Heart left ventricle (tissue), 16 donors: ENCODE measurements around the gene PHB1. TPM values are rescaled to one million over a fixed set of nuclear protein-coding genes. Genes with fewer than 3 reads are reported as not detected.

Source experiments
- ATAC-seq, 4 donors: fragments of 200-7000 bp; cut with Tn5 transposase; one replicate each; pipeline ENCODE4 v1.9.1; 2020 to 2022; ENCODE audit warnings: moderate library complexity in 4 of 4, mild to moderate bottlenecking in 3 of 4, moderate number of reproducible peaks in 1 of 4
- DNase-seq, 5 donors: peaks; one replicate each; pipeline ENCODE4 v3.0.0-alpha.2; 2020
- H3K27ac ChIP-seq, 12 donors: fragments of 200-600 bp; sonication (generic) in 4 of 12; one replicate each; pipeline versions ENCODE4 v1.5.0 to v1.8.0; 2016 to 2022; ENCODE audit warnings: mild to moderate bottlenecking in 2 of 12
- H3K27me3 ChIP-seq, 9 donors: fragments of 200-600 bp; sonication (generic) in 2 of 9; one replicate each; pipeline versions ENCODE4 v1.5.1 to v1.8.0; 2016 to 2022; ENCODE audit warnings: mild to moderate bottlenecking in 3 of 9
- H3K36me3 ChIP-seq, 9 donors: fragments of 200-600 bp; sonication (generic) in 2 of 9; one replicate each; pipeline versions ENCODE4 v1.5.0 to v1.8.0; 2018 to 2022; ENCODE audit warnings: mild to moderate bottlenecking in 2 of 9
- H3K4me1 ChIP-seq, 12 donors: fragments of 200-600 bp; sonication (generic) in 4 of 12; one replicate each; pipeline versions ENCODE4 v1.5.0 to v1.8.0; 2016 to 2022; ENCODE audit warnings: mild to moderate bottlenecking in 3 of 12
- H3K4me3 ChIP-seq, 12 donors: fragments of 200-600 bp; sonication (generic) in 4 of 12; one replicate each; pipeline versions ENCODE4 v1.5.0 to v1.8.0; 2017 to 2022; ENCODE audit warnings: mild to moderate bottlenecking in 9 of 12, moderate library complexity in 4 of 12
- H3K9me3 ChIP-seq, 12 donors: fragments of 200-600 bp; sonication (generic) in 4 of 12; one replicate each; pipeline versions ENCODE4 v1.5.0 to v1.8.0; 2016 to 2022; ENCODE audit warnings: mild to moderate bottlenecking in 1 of 12
- CTCF ChIP-seq, 12 donors: fragments of 200-600 bp; sonication (generic) in 4 of 12; IDR thresholded peaks; one replicate each; pipeline versions ENCODE4 v1.5.0 to v1.8.0; 2018 to 2022; ENCODE audit warnings: antibody characterized with exemption in 12 of 12, mild to moderate bottlenecking in 5 of 12
- POLR2A ChIP-seq, 2 donors: fragments of 450-650 bp; IDR thresholded peaks; one replicate each; pipeline ENCODE4 v1.6.1; 2017; ENCODE audit warnings: antibody characterized with exemption in 2 of 2, mild to moderate bottlenecking in 2 of 2, moderate library complexity in 2 of 2
- WGBS, 4 donors: extraction: QIAGEN DNeasy Blood & Tissue Kit in 2 of 4; methylation state at CpG; one replicate each; pipeline versions ENCODE4 v1.1.5 to v1.1.7; 2013 to 2018; 5-methylcytosine and 5-hydroxymethylcytosine counted together
- intact Hi-C, 10 donors: fragments of 100-400 bp; cut with DNase I; formaldehyde crosslinking; loops; one replicate each; pipeline versions ENCODE4 v1.11.1 to v1.14.2; 2022
- polyA plus RNA-seq, 2 donors: library from polyadenylated mRNA; stranded (reverse); fragments of 200-250 nt; gene quantifications; one replicate each; pipeline ENCODE4 v1.2.3, GENCODE V29; 2013
- total RNA-seq, 9 donors: library from RNA; depleted of rRNA in 2 of 9; stranded (reverse); fragments of >200 nt in 2 of 9; fragmentation: NEBNext Ultra II Directional in 3 of 9; extraction: Animal tissue kit (Norgen Biotek cat#: 25700) in 3 of 9; gene quantifications; one replicate each; pipeline versions ENCODE4 v1.1.0 to v1.2.4, GENCODE V29; 2016 to 2023
- donor health status: ischemic (EF 13 %, LVEDD 7.1; RV severe dilation, severe dysfunction).
- donor health status: healthy with polysubstance abuse.
- donor health status: DM: no; HTN: yes; CAD: no.
- donor health status: DM: no; HTN: no; CAD: no.
- donor health status: ischemic (EF 25% LVEDD 6.9; RV normal size, moderate dysfunction).
- donor health status: ischemic (EF 25% LVEDD 5.7; RV mildly dilated, moderate dysfunction).
- donor health status: healthy.
- donor health status: DM: yes; HTN: yes; CAD: no.
- donor health status: ischemic (EF 35%, LVEDD 5.7; RV mildly dilated, moderate dysfunction).
- donor health status: nonischemic (EF 11% LVEDD 7.7; RV severe dilation, severe dysfunction).
- donor health status: DM: yes; HTN: yes; CAD: no.
- donor health status: PGD.
- donor health status: ischemic (EF 29% LVEDD 5.4; RV normal size, mild dysfunction).
- donor health status: nonischemic (EF 23%, LVEDD 6.1; RV moderate dilation, normal function).

Gene PHB1
- total and polyA plus RNA-seq, 11 donors = 125 to 328 (median 211) TPM

- Histone ChIP-seq H3K27me3 (no peaks in the 10 kb centered on the region), H3K9me3 (no peaks in the 10 kb centered on the region), H3K27ac (no peak overlapping the region), H3K4me1 (peaks cover 0 to 27% (median 0%) of the 10 kb centered on the region in 12 donors), H3K36me3 (no peaks in the 10 kb centered on the region), H3K4me3 (no peak overlapping the region)
- intact Hi-C loops = no loop called here
- ATAC-seq (no peak), DNase-seq (no peak)
- WGBS, 4 donors = 86 to 90% (median 87%) methylated on average over 4 of the region's 4 CpGs
- TF ChIP-seq CTCF (IDR thresholded peaks at IDR 0.05) = no peak
- no peak for TF ChIP-seq POLR2A (IDR thresholded peaks at IDR 0.05)
These were observed 29.7 kb downstream of the PHB1 start for GRCh38 chr17:49384951-49385350.

DNA sequence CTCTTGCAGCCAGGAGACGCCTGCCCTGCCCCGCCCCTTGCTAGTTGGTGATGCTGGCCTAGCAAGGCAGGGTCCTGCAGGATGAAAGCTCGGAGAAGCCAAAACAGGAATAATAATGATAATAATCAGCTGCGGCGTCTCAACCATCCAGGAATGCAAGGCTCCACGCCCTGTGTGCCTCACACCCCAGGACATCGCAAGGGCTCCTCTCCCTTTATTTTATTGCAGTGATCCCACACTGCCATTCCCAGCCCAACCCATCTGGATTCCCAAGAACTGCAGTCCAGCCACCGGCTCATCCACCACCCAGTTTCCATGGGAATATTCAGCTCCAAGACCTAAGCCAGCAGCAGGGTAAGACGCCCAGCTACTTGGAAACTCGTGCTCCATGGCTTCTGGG lies 31.6 kb downstream of the PHB1 start:
- Histone ChIP-seq H3K36me3 (no peaks in the 10 kb centered on the region), H3K4me1 (peaks cover 0 to 8% (median 0%) of the 10 kb centered on the region in 12 donors), H3K9me3 (no peaks in the 10 kb centered on the region), H3K4me3 (no peak overlapping the region), H3K27me3 (no peaks in the 10 kb centered on the region), H3K27ac (peak overlapping the region in 1 of 12 donors; percentile 56)
- intact Hi-C loops = no loop called here
- 82 to 86% (median 82%) methylated on average over 8 to 10 of the region's 10 CpGs for WGBS, 4 donors
- TF ChIP-seq POLR2A (IDR thresholded peaks at IDR 0.05) (no peak), CTCF (IDR thresholded peaks at IDR 0.05) (no peak)
- no peak for DNase-seq
- ATAC-seq = no peak

GRCh38 chr17:49382556-49382955 lies 32.1 kb downstream of the PHB1 start:
- Histone ChIP-seq H3K9me3 (no peaks in the 10 kb centered on the region), H3K4me1 (peaks cover 0 to 3% (median 0%) of the 10 kb centered on the region in 12 donors), H3K27me3 (no peaks in the 10 kb centered on the region), H3K4me3 (no peak overlapping the region), H3K27ac (peak overlapping the region in 1 of 12 donors; percentile 56), H3K36me3 (no peaks in the 10 kb centered on the region)
- no peak for DNase-seq
- intact Hi-C loops = no loop called here
- 51 to 70% (median 59%) methylated on average over 6 to 7 of the region's 7 CpGs for WGBS, 4 donors
- TF ChIP-seq CTCF (IDR thresholded peaks at IDR 0.05) = no peak
- TF ChIP-seq POLR2A (IDR thresholded peaks at IDR 0.05) = no peak
- ATAC-seq = peak in 2 of 4 donors; percentile 16 to 37

DNA sequence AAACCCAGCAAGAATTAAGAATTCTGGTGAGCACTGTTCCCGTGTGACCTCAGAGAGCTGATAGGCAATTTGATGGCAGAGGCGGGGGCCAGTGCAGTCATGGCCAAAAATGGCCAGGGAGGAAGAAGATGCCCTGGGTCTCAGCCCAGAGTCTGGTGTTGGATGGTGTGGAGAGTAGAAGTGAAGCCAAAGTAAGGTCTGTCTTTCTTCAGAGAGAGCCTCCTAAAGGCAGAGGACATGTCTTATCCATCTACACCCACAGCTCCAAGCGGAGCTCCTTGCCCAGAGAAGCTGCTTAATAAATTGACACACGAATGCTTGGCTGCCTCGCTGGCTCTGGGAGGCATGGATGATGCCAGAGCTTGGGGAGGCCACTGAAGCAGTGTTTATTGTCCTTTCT lies 32.9 kb downstream of the PHB1 start:
- H3K27me3 ChIP-seq = no peaks in the 10 kb centered on the region
- no peaks in the 10 kb centered on the region for H3K4me1 ChIP-seq
- DNase-seq = no peak
- H3K36me3 ChIP-seq = no peaks in the 10 kb centered on the region
- peak overlapping the region in 1 of 12 donors; percentile 76 for H3K27ac ChIP-seq
- no peaks in the 10 kb centered on the region for H3K9me3 ChIP-seq
- intact Hi-C loops = no loop called here
- no peak for ATAC-seq
- TF ChIP-seq CTCF (IDR thresholded peaks at IDR 0.05) (no peak), POLR2A (IDR thresholded peaks at IDR 0.05) (no peak)
- 79 to 82% (median 81%) methylated on average over 5 of the region's 5 CpGs for WGBS, 4 donors
- no peak overlapping the region for H3K4me3 ChIP-seq
